H1 (cell line): ENCODE measurements around the gene SLC35G2.

Experiments
- HDAC6 ChIP-seq: IDR thresholded peaks from one replicate; pipeline ENCODE4 v1.7.1; 2012; ENCODE audit warnings: low read depth, mild to moderate bottlenecking, inconsistent platforms, low read length, moderate library complexity
- KDM5A ChIP-seq: fragments of 200-600 bp; IDR thresholded peaks from 2 replicates; pipeline ENCODE4 v1.7.1; 2012; ENCODE audit warnings: mild to moderate bottlenecking, low read length, inconsistent platforms, mixed read lengths
- SIN3A ChIP-seq, 2 experiments: IDR thresholded peaks in 1 of 2; conservative IDR thresholded peaks in 1 of 2; 2 replicates each; pipeline ENCODE4 v1.6.1; 2011 to 2012; ENCODE audit warnings: low read length in 2 of 2, improper control_type of control experiment in 1 of 2, low read depth in 1 of 2, mild to moderate bottlenecking in 1 of 2

DNA sequence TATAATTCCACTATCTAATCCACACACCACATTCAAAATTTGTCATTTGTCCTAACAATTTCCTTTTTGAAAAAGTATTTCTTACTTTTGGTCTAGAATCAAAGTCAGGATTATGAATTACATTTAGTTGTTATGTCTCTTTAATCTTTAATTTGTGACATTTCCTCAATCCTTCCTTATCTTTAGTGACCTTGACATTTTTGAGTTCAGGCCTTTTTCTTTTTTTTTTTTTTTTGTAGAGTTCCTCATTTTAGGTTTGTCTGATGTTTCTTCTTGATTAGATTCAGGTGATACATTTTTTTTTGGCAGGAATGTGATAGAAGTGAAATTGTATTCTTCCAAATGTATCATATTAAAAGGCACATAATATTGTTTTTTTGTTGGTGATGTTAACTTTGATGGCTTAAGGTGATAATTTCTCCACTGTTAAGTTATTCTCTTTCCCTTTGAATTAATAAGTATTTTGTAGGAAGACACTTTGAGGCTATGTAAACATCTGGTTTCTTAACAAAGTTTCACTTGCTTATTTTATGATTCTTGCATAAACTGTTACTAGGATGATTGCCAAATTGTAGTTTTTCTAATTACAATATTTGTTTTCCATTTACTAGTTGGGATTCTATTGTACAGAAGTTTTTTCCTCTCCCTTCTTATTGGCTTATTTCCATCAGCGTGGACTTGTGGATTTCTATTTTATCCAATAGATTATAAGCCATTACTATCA, 16.3 kb downstream of the SLC35G2 start:
- TF ChIP-seq HDAC6 (no peak), KDM5A (no peak), SIN3A (conservative IDR thresholded peaks at IDR 0.05 in 1 of 2, IDR thresholded peaks at IDR 0.05 in 1 of 2; ENCODE audit: low read depth in 1 of 2, low read length in 2 of 2) (no peak)
